Stimulated activated CD8-positive, alpha-beta memory T cell treated with anti-CD3 and anti-CD28 coated beads, Interleukin-15, amount 100 ng/mL, for 4 hours (primary cell): ENCODE results near the gene KNDC1.
"Not testable (repeated sequence)": the region's sequence is repeated elsewhere in the genome, so short reads cannot be mapped to it uniquely, and the experiment has no call there.

Source experiments
- DNase-seq, 2 donors: peaks; one replicate each; pipeline ENCODE4 v3.0.0-alpha.2; 2020; ENCODE audit warnings: low read depth in 2 of 2

KNDC1 gene

DNA sequence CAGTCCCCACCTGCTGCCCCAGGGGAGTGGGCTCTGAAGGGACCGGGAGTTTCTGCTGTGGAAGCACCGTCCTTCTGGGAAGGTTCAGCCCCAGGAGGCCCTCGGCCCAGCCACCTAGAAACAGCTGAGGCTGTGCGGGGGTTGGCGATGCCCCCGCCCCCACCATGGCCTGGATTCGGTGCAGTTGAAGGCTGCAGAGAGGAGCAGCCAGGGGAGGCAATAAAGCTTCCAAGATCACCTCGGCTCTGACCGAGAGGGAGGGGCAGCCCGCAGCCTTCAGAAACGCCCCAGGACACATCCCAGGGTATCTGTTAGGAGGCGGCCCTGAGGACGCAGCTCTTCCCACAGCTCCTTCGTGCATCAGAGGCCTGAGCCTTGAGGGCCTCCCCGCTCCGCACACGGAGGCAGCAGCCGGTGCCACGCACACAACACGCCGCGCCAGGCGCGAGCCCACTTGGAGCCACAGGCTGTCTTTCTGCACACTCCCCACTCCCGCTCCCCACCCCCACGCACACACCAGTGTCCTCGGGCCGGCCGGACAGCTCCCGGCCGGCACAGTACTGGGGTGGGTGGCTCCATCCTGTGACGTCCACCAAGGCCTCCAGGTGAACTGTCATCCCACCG lies 1.6 kb downstream of the KNDC1 start:
- DNase-seq: no peak

DNA sequence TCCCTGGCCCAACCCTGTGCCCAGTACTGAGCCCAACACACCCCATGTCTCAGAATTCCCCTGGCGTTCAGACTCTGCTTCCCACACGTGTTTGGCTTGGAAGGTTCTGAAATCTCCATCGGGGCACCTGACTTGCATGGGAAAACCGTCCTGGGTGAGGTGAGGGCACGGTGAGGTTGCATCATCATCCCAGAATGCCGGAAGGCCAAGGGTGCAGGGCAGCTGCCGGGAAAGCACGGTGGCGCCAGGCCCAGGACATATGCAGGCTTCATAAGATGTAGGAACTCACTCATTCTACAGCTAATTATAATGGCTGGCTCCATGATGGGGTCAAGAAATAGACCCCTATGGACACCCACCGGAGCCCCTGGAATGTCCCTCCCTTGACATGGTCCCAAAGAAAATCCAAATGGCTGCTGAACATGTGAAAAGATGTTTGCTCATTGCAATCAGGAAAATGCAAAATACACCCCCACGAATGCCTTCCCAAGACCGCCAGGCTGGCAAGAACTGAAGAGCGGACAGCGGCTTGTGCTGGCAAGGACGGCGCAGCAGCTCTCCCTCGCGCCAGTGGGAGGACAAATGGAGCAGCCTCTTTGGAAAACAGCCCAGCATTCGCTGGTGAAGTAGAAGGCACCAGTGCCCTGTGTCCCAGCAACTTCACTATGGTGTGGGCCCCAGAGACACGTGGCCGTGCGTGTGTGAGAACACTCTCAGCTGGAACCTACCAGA lies 2.3 kb downstream of the KNDC1 start:
- no peak for DNase-seq

GRCh38 chr10:133162910-133163856 lies 3.2 kb downstream of the KNDC1 start:
- no peak for DNase-seq

- DNase-seq: no peak
These were observed 4.1 kb downstream of the KNDC1 start for GRCh38 chr10:133163889-133164815.

DNA sequence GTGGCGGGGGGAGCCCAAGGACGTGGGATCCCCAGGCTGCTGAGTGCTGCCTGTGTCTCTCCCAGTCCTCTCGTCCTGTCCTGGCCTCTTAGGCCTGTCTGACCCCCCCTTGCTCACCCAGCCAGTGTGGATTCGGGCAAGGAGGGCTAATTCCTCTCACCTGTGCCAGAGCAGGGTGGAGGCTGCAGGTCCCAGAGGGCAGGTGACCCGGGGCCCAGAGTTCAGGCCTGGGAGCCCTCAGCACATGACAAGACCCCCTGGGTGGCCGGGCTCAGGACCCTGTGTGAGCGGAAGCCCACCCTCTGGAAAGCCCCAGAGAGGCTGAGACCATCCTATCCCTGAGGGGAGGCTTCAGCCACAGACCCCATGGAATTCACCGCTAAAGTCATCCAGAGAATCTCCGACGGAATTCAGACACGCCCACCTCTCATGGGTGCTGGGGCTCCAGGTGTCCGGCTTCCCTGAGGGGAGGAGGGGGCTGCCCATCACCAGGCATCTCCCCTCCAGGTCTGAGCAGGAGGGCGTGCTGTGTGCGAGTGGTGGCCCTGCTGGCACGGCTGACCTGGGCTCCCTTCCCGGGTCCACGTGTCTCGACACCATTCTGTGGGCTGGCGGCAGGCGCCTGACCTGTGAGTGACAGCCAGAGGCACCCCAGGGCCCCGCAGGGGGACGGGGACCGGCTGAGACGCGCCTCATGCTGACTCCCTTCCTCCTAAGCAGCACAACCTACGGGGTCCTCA lies 5.0 kb downstream of the KNDC1 start:
- no peak for DNase-seq

DNA sequence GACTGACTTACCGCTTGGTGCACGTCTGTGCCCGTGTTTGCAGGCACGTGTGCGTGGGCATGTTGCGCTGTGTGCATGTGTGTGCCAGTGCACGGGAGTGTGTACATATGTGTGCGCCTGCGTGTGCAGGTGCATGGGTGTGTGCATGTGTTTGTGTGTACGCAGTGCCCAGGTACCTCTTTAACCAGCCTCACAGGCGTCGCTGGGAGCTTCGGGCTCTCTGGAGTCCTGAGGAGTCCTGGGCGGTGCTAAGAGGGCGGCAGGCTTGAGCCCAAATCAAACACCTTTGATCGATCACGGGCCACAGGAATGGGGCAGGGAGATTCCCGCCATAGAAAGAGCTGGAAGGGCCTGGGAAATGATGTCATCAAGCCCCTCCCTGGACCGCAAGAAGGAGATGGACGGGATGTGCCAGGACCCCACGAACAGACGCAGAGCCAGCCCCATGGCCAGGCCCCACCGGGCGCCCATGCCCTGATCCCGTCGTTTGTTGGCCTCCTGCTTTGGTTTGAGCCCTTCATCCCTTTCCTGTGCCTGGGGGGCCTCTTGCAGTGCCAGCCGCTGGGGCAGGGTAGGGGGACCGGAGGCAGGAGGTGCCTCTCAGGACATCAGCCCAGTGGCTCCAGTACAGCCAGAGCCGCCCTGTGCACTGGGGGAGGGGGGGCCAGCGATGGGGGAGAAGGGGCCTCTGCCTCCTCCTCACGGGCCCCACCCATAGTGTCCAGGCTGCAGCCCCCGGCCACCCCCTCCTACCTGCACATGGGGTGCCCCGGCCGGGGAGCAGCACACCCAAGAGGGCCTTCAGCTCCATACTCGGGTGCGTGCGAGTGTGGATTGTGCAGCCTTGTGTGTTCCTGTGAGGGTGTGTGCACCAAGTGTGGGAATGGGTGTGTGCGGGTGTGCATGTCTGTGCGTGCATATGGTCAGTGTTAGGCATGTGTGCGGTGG lies 5.8 kb downstream of the KNDC1 start:
- no peak for DNase-seq

GRCh38 chr10:133166504-133166827 lies 6.4 kb downstream of the KNDC1 start:
- no peak for DNase-seq

- no peak for DNase-seq
These were observed 7.0 kb downstream of the KNDC1 start for GRCh38 chr10:133166828-133167692.

DNA sequence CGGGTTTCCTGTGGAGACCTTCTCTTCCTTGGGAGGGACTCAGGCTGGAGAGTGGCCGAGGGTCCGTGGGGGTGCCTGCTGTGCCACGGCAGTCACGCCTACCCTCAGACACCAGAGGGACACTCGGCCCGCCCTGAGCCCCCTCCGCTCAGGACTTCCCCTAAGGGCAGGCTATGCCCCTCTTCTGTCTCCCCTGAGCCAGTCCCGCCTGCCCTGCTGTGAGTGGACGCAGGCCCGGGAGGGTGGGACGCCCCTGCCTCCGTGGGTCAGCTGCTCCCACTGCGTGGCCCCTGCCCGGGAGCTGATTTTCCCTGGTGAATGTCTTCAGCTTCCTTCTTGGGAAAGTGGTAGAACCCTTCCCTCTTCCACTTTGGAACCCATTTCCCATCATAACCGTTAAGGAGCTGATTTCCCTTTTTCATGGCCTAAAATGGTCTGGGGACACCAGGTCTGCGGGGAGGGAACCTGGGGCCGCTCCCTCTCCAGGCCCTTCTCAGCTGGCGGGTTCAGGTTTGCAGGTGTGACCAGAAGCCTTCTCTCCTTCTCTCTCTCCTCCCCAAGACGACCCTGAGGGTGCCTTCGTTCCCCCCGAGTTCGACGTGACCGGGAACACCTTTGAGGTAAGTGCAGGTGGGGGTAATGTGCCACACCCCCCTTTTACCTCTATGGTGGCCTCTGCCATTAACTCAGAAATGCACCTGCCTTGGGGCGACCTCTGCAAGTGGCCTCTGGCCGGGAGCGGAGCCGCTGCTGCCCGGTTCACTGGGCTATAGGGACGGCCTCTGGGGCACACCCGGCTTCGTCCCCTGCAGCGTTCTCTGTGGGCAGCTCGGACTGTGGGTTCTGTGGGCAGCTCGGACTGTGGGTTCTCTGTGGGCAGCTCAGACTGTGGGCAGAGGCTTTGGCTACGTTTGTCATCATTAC lies 7.9 kb downstream of the KNDC1 start:
- DNase-seq: no peak

DNA sequence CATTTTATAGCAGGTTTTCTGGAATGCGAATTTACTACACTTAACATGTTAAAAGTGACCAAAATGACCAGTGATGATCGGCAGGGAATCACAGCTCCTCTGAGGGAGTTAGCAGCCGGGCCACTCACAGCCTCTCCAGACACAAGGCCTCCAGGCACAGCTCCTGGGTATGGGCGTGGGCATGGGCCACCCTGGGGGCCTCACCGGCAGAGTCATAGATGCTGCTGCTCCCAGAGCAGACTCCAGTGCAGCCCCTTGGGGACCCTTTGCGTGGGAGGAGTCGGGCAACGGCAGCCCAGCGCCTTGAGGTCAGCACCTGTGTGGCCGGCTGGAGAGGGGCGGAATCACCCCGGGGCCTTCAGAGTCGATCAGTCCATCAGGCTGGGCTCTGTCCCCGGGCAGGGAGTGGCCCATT lies 8.6 kb downstream of the KNDC1 start:
- DNase-seq: no peak

DNA sequence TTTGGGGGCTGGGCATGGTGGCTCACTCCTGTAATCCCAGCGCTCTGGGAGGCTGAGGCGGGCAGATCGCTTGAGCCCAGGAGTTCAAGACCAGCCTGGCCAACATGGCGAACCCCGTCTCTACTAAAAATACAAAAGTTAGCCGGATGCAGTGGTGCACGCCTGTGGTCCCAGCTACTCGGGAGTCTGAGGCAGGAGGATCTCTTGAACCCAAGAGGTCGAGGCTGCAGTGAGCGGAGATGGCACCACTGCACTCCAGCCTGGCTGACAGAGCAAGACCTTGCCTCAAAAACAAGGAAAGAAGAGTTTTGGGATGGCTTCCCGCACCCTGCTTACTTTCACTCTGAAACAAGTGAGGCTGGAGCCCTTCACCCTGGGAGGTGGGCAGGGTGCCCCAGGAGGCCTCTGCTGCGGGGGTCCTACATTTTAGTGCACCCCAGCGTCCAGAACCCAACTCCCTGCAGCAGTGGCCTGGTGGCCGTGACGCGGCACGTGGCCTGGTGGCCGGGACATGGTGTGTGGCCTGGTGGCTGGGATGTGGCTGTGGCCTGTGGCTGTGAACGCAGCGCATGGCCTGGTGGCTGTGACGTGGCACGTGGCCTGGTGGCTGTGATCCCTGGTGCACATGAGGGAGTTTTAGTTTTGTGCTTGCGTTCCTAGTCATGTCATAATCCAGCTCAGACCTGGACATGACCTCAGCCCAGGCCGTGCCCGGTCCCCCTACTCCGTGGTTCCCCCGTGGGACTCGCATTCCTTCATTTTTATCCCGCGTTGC lies 9.3 kb downstream of the KNDC1 start:
- DNase-seq: no peak

GRCh38 chr10:133170092-133170491 lies 10.1 kb downstream of the KNDC1 start:
- DNase-seq: no peak

DNA sequence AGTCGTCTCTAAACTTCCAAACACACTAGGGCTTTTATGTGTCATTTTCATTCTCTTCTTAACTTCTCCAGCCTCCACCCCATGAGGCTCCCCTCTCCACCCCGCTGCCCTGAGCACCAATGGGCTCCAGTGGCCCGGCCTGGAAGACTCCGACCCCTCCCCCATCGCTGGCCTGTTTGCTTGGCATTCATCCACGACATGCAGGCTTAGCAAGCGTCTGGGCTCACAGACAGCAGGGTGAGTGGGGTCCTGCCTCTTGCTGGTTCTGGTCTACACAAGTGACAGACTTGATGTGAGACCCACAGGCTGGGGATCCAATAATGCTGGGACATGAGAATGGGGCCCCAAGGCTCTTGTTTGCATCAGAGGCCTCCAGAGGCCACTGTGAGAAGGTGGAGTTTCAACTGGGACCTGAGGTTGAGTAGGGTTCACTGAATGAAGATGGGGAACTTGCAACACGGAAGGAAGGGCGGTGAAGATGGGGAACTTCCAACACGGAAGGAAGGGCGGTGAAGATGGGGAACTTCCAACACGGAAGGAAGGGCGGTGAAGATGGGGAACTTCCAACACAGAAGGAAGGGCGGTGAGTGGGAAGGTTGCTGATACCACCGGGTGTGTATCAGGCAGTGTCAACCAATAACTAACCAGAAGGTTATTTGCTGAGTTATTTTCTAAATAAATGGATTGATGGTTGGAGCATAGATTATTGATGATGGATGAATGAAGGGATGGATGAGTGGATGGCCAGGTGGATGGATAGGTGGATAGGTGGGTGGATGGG lies 14.0 kb downstream of the KNDC1 start:
- no peak for DNase-seq

DNA sequence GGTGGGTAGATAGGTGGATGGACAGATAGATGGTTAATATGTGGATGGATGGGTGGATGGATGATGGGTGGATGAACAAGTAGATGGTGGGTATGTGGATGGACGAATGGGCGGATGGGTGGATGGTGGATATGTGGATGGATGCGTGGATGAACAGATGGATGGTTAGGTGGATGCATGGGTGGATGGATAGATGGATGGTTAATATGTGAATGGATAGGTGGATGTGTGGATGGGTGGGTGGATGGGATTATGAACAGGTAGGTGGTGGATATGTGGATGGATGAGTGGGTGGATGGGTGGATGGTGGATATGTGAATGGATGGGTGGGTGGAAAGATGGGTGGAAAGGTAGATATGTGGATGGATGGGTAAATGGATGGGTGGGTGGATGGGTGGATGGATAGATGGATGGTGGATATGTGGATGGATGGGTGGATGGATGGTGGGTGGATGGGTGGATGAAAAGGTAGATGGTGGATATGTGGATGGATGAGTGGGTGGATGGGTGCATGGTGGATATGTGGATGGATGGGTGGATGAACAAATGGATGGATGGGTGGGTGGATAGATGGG lies 14.8 kb downstream of the KNDC1 start:
- no peak for DNase-seq

DNA sequence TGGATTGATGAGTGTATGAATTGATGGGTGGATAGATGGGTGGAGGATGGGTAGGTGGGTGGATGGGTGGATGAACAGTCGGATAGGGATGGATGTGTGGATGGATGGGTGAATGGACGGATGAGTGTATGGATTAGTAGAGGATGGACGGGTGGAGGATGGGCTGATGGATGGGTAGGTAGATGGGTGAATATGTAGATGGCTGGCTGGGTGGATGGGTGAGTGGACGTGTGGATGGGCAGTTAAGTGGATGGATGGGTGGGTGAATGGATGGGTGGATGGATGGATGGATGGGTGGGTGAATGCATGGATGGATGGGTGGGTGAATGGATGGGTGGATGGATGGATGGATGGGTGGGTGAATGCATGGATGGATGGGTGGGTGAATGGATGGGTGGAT lies 15.6 kb downstream of the KNDC1 start:
- DNase-seq: not testable (repeated sequence)

DNA sequence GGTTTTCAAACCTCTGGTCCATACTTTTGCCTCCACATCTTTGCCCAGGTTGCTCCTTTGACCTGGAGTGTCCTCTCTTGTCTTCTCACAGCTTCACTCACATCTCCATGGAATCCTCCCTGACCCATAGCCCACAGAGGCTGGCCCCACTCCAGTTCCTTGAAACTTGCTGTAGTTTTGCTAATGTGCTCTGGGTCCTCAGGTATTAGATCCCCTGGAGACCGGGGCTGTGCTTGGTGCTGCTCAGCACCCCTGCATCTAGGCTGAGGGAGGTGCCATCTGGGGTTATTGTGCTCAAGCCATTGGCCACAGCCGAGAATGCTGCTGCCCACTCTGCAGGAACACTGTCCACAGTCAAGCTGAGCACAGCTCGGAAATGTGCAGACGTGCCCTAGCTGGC lies 16.5 kb downstream of the KNDC1 start:
- no peak for DNase-seq
